Stimulated activated CD4-positive, alpha-beta T cell treated with anti-CD3 and anti-CD28 coated beads, Interleukin-4, amount 100 ng/mL, for 1 hour (primary cell): ENCODE data around the gene FXR2.

Experiments used
- DNase-seq: peaks from one replicate; pipeline ENCODE4 v3.0.0-alpha.2; 2020

The FXR2 gene

DNA sequence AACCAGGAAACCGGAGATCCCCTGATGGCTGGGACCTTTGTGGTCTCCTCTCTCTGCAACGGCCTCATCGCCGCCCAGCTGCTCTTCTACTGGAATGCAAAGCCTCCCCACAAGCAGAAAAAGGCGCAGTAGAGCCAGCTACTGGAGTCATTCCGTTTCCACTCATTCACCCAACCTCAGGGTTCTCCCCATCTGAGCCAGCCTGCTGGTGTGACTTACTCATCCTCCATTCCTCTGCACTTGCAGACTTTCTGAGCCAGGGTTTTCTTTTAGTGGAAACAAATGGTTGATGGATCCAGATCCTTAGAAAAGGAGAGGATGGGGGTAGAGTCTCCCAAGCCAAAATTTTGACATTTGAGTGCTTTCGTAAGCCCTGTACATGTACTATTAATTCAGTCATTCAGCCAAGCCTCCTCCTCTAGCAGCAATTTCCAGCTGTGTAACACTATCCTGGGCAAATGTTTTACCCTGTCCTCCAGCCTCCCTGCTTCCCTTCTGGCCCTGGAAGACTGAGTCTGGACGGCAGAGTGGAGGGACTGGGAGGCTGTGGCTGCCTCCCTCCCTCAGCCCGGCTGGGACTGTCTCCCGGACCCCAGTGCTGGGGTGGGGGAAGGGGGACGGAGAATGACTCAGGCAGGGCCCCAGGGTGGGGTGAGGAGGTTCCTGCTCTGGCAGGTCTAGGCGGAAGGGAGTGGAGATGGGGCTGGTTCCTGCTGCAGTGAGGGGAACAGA, 27.1 kb downstream of the FXR2 start:
- no peak for DNase-seq

DNA sequence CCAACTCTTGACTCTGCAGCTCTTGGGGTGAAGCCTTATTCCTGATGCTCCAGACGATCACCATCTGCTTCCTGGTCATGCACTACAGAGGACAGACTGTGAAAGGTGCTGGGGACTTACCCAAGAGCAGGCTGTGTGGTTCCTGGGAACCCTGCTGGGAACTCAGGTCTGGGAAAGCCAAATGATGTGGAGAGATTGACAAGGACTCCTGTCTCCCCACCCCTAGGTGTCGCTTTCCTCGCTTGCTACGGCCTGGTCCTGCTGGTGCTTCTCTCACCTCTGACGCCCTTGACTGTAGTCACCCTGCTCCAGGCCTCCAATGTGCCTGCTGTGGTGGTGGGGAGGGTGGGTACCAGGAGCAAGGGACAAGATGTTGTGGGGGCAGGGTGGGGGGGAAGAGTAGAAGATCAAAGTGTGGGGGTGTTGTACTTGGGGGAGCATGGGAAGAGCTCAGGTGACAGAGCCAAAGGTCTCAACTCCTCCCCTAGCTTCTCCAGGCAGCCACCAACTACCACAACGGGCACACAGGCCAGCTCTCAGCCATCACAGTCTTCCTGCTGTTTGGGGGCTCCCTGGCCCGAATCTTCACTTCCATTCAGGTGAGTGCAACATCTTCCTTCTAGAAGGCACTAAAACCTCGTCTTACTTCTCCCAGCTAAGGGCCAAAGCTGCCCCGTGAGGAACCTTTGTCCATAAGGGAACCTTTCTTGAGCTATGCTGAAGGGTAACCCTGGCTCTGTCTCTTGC, 27.9 kb downstream of the FXR2 start:
- DNase-seq, result no peak

DNA sequence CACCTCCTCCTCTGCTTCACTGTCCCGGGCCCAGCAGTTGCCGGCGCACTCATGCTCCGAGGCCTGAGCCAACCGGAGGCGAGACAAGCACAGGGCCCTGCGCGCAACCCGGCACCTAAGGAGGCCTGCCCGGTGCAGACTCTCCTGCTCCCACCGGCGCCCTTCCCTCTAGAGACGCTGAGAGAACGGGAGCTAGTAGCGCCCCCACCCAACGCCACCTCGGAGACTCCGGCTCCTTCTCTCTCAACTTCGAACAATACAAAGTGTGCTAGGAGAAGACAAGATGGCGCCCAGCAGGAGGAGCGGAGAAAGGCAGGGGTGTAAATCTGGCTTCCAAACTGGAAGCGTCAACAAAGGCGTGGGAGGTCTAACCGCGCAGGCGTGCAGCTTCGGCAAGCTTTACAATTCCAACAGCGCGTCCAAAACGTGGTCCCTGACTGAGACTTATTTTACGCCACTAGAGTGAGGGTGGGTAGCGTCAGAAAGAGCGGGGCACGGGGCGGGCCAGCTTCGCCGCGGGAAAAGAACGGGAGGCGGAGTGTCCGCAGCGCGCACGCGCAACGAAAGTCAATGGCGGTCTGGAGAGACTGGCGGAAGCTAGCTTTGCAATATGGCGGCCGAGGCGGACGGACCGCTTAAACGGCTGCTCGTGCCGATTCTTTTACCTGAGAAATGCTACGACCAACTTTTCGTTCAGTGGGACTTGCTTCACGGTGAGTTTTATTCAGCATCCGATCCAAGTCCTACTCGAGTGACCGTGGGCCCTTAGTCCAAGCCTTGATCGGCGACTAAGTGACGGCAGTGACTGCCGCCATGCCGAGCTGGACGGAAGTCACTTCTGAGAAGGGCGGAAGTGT, 31.2 kb downstream of the FXR2 start, which contains the start of gene MPDU1:
Gene MPDU1, plus strand, starts transcription at position 600 of the 857 bp plus-strand sequence. Its CDS starts 11 bp downstream, at position 611.
- peak; percentile 94 for DNase-seq

DNA sequence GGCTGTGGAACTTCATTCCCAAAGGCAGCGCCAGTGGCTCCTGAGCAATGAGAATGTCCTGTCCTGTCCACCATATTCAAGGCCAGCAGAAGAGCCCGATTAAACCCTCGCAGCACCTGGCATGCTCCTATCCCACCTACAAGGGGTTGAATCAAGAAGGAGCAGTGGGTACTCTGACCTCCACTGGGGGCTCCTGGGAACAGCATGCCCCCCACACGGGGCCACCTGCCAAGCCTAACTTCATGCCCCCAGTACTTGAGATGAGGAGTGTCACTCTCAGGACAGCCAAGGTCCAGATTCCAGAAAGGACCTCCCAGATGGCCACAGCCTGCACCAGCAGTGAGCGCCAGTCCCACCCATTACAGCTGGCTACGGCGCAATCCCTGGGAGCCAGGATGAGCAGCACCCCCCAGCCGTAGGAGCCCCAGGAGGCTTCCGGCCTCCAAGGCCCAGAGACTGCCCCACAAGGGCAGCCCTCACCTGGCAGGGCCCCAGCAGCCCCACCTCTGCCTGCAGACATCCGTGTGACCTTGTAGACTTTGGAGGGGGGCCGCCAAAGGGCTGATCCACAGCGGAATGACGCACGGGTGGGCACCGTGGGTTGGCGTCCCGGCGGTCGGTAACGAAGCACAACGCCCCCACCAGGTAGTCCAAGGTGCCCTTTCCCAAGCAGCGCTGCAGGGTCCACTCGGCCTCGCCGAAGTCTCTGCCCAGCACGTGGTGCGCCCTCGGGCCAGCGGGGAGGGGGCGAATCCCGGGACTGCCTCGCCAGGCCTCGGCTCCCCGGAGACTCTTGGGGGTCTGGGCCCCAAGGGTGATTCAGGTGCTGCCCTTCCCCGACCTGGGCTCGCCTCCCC, 32.1 kb downstream of the FXR2 start:
- no peak for DNase-seq

DNA sequence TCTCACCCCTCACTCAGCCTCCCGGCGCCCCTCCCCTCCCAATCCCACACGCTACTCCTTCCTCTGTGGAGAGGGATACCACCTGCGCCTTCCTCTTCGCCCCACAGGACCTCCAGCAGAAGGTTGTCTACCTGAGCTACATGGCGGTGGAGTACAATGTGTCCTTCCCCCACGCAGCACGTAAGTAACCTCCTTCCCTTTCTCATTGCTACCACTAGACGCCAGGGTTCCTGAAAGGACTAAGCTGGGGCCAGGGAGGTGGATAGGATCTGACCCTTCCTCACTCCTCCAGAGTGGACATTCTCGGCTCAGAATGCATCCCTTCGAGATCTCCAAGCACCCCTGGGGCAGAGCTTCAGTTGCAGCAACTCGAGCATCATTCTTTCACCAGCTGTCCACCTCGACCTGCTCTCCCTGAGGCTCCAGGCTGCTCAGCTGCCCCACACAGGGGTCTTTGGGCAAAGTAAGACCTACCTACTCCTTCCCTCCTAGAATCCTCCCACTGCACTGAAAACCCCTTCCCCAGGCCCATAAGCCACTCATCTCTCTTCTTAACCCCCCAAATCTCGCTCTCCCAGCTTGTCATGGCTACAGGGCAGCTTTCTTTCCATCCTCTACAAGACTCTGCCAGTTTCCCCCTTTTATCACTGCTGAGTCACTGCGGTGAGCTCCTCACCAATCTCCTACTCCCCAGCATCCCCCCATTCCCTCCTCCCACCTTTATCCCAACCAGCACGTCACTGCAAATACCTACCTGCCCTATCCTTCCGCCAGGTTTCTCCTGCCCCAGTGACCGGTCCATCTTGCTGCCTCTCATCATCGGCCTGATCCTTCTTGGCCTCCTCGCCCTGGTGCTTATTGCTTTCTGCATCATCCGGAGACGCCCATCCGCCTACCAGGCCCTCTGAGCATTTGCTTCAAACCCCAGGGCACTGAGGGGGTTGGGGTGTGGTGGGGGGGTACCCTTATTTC, 33.8 kb downstream of the FXR2 start:
- DNase-seq, result no peak

DNA sequence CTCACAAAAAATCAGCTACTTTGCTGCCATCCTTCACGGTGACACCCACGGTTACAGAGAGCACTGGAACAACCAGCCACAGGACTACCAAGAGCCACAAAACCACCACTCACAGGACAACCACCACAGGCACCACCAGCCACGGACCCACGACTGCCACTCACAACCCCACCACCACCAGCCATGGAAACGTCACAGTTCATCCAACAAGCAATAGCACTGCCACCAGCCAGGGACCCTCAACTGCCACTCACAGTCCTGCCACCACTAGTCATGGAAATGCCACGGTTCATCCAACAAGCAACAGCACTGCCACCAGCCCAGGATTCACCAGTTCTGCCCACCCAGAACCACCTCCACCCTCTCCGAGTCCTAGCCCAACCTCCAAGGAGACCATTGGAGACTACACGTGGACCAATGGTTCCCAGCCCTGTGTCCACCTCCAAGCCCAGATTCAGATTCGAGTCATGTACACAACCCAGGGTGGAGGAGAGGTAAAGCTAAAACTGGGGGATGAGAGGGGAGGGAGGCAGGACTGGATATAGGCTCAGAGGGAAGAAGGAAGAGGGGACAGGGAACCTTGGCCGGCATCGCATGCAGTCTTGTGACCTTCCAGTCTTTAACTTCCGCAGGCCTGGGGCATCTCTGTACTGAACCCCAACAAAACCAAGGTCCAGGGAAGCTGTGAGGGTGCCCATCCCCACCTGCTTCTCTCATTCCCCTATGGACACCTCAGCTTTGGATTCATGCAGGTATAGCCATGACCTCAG, 34.7 kb downstream of the FXR2 start:
- peak; percentile 44 for DNase-seq

DNA sequence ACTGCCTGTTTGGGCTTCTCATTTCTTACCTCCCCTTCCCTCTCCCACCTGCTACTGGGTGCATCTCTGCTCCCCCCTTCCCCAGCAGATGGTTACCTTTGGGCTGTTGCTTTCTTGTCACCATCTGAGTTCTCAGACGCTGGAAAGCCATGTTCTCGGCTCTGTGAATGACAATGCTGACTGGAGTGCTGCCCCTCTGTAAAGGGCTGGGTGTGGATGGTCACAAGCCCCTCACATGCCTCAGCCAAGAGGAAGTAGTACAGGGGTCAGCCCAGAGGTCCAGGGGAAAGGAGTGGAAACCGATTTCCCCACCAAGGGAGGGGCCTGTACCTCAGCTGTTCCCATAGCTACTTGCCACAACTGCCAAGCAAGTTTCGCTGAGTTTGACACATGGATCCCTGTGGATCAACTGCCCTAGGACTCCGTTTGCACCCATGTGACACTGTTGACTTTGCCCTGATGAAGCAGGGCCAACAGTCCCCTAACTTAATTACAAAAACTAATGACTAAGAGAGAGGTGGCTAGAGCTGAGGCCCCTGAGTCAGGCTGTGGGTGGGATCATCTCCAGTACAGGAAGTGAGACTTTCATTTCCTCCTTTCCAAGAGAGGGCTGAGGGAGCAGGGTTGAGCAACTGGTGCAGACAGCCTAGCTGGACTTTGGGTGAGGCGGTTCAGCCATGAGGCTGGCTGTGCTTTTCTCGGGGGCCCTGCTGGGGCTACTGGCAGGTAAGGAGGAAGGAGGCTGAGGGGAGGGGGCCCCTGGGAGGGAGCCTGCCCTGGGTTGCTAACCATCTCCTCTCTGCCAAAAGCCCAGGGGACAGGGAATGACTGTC, 35.5 kb downstream of the FXR2 start, which contains the start of gene CD68:
Gene CD68, plus strand, starts transcription at position 638 of the 833 bp plus-strand sequence. Its CDS starts 40 bp downstream, at position 678.
- DNase-seq, result peak; percentile 70

DNA sequence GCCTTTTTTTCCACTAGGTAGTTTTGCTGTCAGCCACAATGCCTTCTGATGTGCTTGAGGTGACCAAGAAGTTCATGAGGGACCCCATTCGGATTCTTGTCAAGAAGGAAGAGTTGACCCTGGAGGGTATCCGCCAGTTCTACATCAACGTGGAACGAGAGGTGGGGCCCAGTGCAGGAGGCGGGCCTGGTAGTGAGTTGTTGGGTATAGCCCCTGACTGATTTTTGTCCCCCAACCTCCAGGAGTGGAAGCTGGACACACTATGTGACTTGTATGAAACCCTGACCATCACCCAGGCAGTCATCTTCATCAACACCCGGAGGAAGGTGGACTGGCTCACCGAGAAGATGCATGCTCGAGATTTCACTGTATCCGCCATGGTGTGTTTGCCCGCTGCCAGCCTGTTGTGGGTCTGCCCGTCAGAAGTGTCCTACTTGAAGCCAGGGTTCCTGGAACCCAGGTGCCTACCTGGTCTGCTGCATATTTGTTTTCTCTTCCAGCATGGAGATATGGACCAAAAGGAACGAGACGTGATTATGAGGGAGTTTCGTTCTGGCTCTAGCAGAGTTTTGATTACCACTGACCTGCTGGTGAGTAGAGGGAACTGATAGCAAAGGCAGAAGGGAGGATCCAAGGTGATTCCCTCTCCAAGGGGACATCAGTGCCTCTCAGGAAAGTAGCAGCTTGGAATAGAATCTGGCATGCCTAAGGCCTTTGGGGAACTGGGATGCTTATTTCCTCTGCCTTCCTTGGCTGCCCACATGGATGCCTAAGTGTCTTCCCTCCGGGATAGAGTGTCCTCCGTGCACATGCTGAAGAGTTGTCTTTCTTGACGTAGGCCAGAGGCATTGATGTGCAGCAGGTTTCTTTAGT, 37.1 kb downstream of the FXR2 start:
- no peak for DNase-seq

DNA sequence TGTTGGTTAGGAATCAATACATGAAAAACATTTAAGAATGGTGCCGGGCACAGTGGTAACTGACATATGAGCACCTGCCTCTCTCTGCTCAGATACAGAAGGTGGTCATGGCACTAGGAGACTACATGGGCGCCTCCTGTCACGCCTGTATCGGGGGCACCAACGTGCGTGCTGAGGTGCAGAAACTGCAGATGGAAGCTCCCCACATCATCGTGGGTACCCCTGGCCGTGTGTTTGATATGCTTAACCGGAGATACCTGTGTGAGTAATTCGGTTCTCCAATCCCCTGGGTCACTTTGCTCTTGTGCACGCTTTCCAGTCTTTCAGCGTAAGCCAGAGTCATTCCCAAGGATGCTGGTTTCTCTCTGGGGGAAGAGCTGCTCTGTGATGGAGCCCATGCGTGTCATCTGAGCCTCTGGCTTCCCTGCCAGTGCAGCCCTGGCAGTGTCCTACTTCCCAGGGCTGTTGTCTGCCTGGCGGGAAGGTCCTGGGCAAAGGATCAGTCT, 38.2 kb downstream of the FXR2 start:
- no peak for DNase-seq

DNA sequence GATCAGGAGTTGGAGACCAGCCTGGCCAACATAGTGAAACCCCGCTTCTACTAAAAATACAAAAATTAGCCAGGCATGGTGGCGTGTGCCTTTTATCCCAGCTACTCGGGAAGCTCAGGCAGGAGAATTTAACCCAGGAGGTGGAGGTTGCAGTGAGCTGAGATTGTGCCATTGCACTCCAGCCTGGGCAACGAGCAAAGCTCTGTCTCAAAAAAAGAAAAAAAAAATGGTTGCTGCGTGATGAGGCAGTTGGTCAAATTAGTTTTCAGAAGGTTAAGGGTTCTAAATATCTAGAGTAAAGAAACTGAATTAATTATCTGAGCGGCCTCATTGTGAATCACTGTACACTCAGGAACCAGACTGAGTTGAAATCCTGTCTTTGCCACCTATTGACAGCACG, 38.7 kb downstream of the FXR2 start:
- DNase-seq, result no peak

DNA sequence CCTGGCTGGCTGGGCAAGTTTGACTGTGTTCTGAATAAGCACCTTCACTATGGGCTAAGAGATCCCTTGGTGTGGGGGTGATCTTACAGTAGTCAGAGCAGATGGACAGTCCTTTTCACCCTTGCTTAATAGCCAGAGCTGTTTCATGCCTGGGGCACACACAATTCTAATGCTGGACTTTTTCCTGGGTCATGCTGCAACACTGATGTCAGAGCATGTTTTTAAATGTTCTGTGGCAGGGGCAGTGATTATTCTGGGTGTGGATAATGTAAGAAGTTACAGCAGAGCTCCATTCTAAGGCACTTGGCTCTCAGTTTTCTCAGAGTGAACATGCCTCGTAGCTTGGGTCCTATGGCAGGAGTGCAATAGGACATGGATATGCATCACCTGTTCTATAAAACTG, 39.2 kb downstream of the FXR2 start:
- no peak for DNase-seq

DNA sequence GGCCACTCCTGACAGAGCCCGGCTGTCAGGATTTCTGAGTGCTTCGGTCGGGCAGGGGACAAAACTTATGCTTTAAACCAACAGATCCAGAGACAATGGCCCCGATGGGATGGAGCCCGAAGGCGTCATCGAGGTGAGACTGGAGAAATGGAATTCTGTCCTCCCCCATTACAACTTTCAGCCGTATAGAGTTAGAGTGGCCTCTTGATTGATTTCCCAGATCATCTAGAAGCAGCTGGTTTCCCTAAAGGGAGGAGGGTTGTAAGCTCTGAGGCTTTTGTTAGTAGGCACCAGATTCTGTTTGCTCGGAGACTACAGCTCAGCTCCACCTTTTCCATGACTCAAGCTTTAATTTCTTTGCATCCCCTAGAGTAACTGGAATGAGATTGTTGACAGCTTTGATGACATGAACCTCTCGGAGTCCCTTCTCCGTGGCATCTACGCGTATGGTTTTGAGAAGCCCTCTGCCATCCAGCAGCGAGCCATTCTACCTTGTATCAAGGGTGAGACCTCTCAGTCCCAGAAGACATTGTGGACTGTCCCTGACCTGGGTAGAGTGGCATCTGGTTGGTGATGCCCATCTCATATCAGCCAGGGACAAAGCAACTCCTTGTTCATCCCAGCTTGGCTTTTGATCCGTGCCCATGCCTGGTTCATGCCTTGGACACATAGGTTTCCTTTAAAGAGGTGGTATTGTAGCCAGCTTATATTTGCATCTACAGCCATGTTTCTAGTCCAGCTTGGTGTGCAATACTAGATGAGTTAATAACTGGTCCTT, 40.3 kb downstream of the FXR2 start:
- no peak for DNase-seq

DNA sequence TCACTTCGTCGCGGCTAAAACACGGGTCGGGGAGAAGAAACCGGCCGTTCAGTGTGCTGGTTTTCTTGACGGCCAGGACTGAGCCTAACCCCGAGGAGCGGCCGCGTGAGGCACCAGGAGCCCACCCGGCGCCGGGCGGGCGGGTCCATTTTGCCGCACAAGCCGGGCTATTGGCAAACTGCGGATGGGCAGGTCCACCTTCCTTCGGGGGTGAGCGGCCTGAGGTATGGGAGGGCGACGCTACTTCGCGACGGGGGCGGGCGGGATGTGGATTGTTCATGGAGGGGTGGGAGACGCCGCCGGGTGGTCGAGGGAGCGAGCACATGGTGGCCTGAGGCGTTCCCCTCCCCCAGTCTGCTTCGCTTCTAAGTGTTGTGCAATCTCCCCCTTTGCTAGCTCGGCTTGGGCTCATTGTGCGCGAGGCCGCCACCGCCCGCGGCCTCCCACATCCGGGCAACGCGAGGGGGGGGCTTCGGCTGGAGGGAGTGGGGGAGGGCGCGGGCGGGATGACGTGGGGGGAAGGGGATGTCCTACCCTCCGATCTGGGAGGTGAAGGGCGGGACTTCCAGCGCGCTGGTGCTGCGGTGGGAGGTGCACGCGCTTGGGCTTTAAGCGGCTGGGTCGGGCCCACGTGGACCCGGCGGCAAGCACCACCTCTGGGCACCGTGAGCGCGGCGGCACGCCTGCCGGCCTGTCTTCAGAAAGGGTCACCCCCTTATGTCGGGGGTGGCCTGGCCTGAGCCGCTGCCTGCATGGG, 41.2 kb downstream of the FXR2 start:
- DNase-seq, result peak; percentile 91

DNA sequence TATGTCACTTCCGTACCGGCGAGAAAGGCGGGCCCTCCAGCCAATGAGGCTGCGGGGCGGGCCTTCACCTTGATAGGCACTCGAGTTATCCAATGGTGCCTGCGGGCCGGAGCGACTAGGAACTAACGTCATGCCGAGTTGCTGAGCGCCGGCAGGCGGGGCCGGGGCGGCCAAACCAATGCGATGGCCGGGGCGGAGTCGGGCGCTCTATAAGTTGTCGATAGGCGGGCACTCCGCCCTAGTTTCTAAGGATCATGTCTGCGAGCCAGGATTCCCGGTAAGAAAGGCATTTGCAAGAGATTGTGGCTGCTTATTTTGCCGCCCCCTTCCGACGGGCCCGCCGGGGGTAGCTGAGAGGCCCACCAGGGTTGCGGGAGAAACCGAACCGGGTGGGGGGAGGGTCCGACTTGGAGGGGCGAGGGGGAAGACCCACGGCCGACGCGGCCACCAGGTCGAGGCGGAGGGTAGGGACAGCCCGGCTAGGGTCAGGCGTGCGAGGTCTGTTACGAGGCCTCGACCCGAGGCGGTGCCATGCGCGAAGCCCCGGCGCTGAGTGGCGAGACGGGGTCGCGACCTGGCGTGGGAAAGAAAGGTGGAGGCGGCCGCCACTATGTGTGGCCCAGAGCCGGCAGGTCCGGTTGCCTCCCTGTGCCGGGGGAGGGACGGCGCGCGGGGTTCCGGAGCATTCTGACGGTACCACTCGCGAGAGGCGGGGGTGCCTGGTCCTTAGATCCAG, 41.9 kb downstream of the FXR2 start:
- peak; percentile 99 for DNase-seq

DNA sequence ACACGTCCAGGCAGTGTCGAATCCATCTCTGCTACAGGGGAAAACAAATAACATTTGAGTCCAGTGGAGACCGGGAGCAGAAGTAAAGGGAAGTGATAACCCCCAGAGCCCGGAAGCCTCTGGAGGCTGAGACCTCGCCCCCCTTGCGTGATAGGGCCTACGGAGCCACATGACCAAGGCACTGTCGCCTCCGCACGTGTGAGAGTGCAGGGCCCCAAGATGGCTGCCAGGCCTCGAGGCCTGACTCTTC, 42.4 kb downstream of the FXR2 start:
- DNase-seq, result no peak

DNA sequence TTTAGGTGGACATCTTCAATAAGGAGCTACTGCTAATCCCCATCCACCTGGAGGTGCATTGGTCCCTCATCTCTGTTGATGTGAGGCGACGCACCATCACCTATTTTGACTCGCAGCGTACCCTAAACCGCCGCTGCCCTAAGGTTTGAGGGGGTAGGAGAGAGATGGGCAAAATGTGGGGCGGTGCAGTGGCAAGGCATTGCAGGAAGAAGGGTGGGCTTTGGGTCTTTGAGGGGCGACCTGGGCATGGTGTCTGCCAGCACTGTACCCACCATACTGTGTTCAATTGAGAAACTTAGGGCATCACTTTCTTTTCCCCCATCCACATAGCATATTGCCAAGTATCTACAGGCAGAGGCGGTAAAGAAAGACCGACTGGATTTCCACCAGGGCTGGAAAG, 44.3 kb downstream of the FXR2 start:
- no peak for DNase-seq
